HG02943 (cell line): ENCODE results near the gene CST9.
"Not testable (repeated sequence)": the region's sequence is repeated elsewhere in the genome, so short reads cannot be mapped to it uniquely, and the experiment has no call there.

Source experiments
- ATAC-seq: cut with Tn5 transposase; IDR thresholded peaks from one replicate; pipeline ENCODE4 v1.9.1; 2021; ENCODE audit warnings: mild to moderate bottlenecking, low read depth, moderate library complexity; ENCODE audit not compliant: unreplicated experiment

Gene CST9

DNA sequence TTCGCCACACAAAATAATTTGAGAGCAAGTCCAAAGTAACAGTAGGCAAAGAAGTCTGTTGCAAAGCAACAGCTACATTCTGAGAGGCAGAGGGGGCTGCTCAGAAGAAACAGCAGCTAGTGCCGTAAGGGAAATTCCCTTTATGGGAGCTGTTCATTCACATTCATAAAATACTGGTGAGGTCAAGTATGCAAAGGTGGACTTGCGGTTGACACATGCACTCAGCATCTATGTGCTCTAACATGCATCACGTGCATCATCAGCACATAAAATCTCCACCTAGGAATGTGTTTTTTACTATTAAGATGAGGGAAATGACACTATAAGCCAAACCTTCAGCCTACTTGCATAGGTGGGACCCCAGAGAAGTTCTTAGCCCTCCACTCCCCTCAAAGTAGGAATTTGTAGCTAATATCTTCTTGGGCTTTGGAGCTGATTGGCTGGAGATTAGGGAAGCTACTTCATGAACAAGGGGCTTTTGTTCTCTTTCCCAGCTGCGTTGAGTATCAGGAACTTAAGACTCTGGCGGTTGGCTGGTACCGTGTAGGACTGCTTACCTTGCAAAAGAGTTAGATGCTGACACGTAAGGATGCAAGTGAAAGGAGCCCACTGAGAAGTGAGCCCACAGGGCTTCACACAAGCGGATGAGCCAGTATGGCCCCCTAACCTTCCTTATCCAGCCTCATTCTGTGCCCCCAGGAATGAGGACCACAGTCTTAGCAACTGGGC is 19.7 kb upstream of the CST9 start:
- ATAC-seq: no peak

DNA sequence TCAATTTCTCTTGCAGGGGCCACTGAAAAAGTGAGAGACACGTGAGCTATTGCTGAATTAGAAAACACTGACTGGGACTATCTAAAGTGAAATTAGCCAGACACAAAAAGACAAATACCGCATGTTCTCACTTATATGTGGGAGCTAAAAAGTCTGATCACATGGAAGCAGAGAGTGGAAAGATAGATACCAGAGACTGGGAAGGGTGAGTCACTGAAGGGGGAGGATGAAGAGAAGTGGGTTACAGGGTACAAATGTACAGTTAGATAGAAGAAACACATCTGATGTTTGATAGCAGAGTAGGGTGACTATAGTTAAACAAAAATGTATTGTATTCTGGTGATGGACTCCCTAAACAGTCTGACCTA is 18.6 kb upstream of the CST9 start:
- ATAC-seq: no peak

DNA sequence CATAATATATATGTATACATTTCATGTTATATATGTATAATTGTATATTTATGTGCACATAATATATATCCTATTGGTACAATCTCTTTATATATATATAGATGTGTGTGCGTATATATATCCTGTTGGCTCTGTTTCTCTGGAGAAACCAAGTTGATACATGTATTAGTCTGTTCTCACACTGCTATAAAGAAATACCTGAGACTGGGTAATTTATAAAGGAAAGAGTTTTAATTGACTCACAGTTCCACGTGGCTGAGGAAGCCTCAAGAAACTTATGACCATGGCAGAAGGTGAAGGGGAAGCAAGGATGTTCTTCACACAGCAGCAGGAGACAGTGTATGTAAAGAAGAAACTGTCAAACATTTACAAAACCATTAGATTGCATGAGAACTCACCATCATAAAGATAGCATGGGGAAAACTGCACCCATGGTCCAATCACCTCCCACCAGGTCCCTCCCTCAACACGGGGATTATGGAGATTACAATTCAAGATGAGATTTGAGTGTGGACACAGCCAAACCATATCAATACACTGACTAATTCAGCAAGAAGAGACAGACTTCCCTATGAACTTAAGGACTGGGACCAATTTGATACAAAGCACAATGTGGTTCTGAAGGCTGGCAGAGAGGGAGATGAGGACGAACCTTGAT is 18.1 kb upstream of the CST9 start:
- no peak for ATAC-seq

DNA sequence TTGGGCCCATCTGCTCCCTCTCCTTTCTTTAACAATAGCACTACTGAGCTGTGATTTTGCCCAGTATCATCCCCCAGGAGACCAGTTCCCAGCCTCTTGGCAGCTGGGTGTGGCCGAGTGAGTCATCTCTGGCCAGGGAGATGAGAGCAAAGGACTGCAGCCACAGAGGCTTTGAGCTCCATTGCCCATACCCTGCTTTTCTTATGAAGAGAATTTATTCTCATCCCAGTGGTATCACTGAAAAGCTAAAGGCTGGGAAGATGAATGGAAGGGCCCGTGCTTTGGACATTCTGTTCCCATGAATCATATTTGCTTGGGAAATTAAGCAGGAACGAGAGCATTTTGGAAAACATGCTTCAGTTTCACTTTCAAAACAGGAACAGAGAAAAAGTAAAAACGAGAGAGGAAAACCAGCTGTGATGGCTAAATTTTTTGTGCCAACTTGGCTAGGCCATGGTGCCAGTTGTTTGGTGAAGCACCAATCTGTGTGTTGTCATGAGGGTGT is 17.2 kb upstream of the CST9 start:
- ATAC-seq: no peak

DNA sequence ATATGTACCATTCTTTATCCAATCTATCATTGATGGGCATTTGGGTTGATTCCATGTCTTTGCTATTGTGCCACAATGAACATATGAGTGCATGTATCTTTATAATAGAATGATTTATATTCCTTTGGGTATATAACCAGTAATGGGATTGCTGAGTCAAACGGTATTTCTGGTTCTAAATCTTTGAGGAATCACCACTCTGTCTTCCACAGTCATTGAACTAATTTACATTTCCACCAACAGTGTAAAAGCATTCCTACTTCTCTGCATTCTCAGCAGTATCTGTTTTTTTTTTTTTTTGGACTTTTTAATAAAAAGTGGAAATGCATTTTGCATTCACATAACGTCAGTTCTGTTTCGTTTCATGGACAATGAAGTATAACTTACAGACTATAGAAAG is 16.7 kb upstream of the CST9 start:
- ATAC-seq: not testable (repeated sequence)

DNA sequence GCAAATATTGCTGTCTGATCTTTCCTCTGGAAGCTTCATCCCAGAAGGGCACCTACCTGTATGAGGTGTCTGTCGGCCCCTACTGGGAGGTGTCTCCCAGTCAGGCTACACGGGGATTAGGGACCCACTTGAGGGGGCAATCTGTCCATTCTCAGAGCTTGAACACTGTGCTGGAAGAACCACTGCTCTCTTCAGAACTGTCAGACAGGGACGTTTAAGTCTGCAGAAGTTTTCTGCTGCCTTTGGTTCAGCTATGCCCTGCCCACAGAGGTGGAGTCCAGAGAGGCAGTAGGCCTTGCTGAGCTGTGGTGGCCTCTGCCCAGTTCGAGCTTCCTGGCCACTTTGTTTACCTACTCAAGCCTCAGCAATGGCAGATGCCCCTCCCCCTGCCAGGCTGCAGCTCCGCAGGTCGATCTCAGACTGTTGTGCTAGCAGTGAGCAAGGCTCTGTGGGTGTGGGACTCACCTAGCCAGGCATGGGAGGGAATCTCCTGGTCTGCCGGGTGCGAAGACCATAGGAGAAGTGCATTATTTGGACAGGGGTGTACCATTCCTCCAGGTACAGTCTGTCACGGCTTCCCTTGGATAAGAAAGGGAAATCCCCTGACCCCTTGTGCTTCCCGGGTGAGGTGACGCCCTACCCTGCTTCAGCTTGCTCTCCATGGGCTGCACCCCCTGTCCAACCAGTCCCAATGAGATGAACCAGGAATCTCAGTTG is 15.1 kb upstream of the CST9 start:
- not testable (repeated sequence) for ATAC-seq

DNA sequence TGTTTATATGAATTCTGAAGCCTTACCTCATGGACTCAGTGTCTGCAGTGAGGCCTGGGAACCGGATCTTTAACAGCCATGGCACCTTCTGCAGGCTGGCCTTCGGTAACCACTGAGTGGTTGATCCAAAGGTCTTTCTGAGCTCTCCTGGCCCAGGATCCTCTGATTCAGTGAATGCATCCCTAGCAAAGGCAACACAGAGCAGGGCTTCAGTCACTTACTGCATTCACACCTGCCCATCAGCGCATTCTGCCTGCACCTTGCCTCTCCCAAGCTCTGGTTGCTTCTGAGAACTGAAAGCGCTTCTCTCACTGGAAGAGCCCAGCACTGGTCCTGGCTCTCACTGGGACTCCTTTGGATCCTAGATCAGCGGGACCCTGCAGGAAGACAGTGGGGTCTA is 8.4 kb upstream of the CST9 start:
- no peak for ATAC-seq

DNA sequence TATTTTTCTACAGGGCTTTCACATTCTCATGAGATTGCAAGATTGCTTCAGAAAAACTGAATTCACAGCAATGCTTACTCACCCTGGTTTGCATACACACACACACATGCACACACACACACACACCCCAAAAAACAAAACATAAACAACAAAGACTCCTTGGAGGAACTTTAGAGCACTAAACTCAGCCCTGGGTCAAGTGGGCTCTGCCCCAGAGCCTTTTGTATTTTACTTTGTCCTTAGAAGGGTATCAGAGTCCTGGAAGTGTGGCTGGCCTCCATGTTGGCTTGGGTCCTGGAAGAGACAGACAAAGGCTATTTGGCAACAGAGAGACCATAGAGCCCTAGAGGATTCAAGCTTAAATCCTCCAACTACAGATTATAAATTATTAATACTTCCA is 8.0 kb upstream of the CST9 start:
- ATAC-seq: no peak

DNA sequence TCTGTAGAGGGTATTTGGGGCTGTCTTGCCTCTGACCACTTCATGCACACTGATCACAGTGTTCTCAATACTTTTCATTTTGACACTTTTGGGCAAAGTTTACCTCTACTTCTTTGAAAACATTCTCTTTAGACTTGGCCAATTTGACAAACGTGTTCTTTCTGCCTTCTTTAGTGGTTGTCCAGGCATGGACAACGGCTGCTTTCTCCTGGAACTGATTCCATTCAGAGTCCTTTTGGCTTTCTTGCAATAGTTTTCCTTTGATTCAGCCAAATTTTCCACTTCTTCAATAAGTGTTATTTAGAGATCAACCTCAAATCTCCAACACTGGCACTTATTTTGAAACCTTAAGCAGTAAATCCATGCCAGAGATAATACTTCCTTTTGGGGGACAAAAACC is 6.7 kb upstream of the CST9 start:
- no peak for ATAC-seq

DNA sequence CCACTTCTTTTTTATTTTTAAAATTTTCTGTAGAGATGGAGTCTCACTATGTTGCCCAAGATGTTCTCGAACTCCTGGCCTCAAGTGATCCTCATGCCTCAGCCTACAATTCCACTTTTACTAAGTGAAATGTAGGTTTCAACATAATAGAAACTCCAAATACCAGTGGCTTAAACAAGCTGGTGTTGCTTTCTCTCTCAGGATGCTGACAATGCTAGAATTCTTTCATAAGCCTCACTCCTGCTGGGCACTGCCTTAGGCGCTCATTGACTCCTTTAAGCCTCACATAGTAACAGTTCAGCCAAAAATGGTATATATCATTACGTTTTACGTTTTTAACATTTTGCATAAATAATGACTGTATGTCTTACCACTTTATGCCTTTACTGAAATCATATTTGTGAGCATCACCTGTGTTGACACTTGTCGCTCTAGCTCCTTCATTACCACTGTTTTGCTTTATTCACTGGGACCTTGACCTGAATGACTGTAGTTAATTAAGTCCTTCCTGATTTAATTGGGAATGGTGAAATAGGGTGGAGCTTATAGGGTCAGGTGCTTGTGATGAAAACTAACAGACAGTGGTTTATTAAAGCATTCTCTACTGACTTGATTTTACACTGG is 3.9 kb upstream of the CST9 start:
- no peak for ATAC-seq

DNA sequence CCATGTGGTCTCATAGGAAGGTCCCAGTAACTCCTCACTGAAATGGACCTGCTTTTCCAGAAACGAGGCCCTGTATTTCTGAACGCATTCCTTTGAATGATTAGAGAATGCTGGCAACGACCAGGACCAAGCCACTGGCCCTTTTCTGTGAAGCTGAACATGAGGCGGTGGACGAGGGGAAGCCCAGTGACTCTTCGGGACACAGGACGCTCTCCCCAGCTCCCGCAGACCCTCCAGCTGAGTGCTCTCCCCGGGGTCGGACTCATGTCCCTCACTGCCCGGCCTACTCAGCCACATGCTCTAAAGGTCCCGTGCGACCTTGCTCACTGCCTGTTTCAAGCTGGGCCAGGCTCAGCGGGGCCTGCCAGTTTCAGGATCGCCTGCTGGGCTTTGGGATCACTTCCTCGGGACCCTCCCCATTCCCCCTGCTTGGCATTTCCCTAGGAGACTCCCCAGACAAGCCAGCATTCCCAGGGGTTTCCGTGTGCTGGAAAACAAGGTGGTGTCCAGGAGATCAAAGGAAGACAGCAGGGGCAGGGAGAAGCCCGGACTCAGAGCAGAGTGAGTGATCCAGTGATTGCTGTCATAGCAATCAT is 2.6 kb upstream of the CST9 start:
- ATAC-seq: no peak

DNA sequence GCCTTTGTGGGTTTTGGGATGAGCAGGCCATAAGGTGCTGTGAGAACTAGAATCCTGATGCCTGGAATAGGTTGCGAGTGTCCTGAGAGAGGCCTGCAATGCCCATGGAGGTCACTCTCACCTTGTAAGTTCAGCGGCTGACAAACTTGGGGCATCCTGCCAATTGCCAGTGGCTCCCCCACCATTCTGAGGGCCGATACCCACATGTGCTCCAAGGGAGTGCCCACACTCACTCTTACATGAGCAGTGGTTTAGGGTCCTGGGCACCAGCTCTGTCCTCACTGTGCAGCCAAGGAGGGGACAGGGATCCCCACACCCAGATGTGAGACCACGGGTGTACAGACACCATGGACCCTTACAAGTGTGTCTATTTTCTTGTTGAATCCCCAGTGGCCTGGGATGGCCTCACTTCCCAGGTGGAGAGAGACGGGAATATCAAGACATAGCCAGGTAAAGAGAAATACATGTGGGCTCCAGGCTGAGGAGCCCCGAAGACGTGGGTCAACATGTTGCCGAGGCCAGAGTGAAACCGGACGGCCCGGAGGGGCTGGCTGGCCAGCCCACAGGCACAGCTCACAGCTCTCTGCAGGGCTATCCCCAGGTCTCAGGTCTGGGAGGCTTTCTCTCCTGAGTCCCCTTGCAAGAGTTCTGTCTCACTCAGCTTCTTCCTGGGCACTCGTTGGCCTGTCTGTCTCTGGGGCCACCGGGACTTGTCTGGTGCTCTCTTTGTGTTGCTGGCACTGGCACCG is 2.0 kb upstream of the CST9 start:
- ATAC-seq: no peak

DNA sequence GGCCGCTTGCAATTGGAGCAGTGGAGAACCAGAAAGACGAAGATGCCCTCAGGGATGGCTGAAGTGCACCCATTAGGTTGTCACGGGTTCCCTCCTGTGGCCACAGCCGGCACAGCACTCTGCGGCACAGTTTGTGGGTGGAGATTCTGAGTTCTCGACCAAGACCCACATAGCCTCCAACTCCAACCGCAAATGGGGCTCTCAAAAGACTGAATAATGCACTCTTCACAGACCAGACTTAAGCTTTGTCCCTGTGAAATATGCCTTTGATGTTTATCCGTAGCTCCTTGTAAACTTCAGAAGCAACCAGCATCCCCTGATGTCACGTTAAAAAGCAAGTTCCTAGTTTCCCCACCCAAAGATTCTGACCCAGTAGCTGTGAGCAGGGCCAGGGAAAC is 934 bp upstream of the CST9 start:
- ATAC-seq: peak; percentile 72

DNA sequence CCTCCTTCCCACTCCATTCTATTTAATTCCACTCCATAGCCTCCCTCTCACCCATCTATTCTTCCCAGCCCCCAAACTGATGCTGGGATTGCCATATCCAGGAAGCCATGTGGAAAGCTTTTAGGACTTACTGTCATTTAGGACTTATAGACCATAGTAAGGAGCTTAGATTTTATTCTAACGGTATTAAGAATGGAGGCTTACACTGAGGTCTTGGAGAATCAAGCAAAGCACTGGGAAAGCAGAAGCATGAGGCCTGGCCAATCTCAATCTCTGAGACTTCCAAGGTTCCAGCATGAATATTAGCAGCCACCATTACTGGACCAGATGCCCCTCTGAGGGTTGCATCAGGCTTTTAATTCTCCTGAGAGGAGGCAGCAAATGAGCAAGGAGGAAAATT is 1.4 kb downstream of the CST9 start:
- ATAC-seq: no peak

DNA sequence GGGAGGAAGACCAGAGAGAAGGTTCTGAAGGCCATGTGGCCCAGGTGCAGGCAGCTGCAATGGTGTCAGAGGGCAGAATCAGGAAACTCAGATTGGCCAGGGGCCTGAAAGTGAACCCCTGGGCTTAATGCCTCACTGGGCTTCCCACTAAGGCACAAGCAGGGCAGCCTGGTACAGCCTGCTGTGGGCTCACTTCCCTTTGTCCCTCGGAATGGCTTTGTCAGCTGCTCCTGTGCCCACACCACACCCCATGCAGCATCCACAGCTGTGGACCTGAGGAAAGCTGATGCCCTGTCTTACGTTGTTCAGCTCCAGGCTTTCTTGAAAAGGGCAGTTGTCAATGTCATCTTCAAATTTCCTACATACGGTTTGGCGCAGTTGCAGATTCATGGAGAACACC is 2.4 kb downstream of the CST9 start:
- ATAC-seq: no peak

DNA sequence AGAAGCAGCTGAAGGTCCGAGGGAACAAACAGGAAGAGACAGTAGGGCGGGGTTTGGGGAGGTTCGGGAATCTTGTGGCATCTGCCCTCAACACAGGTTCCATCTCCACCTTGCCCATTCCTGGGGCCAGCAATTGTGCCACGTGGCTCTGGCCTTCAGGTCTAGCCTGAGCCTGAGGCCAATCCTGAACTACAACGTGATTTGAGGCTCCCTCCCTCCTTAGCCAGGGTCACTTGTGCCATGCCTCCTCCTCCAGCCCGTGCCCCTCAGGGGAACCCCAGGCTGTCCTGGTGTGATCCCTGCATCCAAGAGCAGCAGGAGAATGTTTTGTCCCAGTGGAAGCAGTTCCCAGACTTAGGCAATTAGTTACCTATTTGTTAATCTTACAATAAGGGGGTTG is 3.0 kb downstream of the CST9 start:
- ATAC-seq: no peak

DNA sequence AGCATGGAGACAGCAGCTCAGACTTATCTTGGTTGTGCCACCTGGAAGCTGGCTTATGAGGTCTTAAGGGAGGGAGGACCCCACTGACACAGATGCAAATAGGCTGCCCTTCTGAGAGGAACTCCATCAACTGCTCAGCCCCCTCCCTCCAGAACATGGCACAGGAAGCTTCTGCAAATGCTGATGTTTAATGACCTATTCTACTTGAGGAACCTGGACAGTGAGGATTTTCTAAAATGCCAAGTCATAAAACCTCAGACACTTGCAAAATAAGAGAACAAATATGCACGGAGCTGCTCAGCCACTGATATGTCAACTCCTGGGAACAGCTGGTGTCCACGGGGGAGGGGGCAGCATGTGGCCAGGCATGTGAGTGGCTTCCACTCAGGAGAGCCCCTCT is 3.5 kb downstream of the CST9 start:
- no peak for ATAC-seq

DNA sequence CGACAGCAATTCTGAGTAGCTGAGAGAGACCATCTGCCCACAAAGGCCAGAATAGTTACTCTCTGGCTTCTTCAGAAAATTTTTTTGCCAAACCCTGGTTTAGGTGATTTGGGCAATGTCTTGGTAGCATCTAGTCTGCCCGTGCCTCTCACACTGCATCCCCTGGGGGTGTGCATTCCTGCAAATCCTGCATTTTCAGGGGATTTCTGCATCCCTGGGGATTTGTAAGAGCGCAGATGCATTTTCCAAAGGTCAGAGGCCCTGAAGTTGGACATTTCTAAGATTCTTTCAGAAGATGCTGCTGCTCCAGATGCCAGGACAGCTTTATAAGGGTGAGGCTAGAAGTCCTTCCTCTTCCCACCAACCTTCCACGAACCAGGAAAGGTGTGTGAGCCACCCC is 4.0 kb downstream of the CST9 start:
- no peak for ATAC-seq

DNA sequence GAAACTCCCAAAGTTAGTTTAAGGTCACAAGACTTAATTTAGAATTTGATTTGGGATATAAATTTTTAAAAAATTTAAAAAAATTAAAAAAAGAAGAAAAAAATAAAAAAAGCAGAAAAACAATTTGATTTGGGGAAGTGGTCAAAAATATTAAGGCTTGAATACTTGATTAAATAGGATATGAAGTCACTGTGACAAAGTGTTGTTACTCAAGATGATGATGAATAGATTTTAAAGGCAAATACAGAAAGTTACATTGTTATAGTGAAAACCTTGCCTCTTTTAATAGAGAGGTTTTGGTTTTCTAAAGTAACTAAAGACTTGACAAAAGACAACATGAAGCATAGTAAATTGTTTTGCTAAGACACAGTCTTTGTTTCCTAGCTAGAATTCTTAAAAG is 7.2 kb downstream of the CST9 start:
- ATAC-seq: no peak

DNA sequence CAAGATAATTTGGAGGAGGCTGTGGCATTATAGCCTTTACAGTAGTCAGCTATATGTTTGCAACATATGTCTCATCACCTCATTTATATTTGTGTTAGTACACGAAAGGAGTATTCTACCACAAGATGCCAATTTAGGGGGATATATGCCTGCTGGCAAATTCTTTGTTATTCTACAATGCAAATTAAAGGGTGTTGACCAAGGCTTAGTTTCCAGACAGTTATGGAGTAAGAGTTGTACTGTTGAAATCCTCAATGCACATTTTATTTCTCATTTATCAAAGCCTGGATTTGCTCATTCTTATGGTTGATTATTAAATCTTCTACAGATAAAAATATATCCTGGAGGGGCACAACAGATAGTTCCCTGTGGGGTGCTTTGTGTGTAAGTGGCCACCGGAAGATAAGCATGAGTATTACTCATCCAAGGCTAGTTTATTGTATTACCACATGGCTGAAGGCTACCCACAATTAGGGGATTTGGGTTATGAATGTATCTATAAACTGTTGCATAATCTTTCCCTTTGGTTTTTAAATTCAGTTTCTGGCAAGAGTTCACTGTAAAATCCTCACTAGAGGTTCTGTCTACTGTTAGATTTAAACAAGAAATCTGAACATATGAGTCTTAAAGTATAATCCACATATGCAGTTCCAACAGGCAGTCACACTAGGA is 9.0 kb downstream of the CST9 start:
- ATAC-seq: no peak
